IMR-90 (cell line): ENCODE data around the gene PRRC2A.

Experiments used
- POLR2A ChIP-seq: IDR thresholded peaks from 2 replicates; pipeline ENCODE4 v1.6.1; 2012; ENCODE audit warnings: mild to moderate bottlenecking, low read depth, low read length
- TF ChIP-seq, protein P1 (sequence below): conservative IDR thresholded peaks from 2 replicates; pipeline ENCODE4 v1.5.1; 2012; ENCODE audit warnings: mild to moderate bottlenecking, low read depth, low read length, improper control_type of control experiment

DNA sequence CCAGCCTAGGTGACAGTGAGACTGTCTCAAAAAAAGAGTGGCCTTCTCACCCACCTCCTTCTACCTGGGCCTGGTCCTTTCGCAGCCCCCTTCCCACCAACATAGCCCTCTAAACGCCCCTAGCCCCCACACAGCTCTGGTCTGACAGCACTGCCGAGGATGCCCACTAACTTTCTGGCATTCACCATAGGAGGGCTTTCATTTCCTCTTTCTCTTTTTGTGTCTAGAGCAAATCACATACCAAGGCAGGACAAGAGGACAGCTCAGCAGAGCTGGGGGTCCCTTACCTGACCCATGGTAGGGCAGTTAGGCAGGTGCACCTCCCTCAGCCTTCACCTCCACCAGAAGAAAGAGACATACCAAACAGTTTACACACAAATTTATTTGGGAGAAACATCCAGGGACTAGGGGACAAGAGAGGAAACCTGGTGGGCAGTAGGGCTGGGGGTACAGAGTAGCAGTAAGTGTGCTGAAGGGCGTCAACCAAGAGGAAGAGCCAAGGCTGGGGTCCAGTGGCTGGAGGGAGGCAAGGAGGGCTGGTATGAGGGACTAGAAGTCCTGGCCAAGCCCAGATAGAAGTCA lies 55.9 kb downstream of the PRRC2A start:
- TF ChIP-seq, protein P1, sequence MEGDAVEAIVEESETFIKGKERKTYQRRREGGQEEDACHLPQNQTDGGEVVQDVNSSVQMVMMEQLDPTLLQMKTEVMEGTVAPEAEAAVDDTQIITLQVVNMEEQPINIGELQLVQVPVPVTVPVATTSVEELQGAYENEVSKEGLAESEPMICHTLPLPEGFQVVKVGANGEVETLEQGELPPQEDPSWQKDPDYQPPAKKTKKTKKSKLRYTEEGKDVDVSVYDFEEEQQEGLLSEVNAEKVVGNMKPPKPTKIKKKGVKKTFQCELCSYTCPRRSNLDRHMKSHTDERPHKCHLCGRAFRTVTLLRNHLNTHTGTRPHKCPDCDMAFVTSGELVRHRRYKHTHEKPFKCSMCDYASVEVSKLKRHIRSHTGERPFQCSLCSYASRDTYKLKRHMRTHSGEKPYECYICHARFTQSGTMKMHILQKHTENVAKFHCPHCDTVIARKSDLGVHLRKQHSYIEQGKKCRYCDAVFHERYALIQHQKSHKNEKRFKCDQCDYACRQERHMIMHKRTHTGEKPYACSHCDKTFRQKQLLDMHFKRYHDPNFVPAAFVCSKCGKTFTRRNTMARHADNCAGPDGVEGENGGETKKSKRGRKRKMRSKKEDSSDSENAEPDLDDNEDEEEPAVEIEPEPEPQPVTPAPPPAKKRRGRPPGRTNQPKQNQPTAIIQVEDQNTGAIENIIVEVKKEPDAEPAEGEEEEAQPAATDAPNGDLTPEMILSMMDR, result no peak
- no peak; the same call in 1 of the 2 replicates for TF ChIP-seq POLR2A
